ENCODE measurements around the gene EIF2S2.

Gene EIF2S2

DNA sequence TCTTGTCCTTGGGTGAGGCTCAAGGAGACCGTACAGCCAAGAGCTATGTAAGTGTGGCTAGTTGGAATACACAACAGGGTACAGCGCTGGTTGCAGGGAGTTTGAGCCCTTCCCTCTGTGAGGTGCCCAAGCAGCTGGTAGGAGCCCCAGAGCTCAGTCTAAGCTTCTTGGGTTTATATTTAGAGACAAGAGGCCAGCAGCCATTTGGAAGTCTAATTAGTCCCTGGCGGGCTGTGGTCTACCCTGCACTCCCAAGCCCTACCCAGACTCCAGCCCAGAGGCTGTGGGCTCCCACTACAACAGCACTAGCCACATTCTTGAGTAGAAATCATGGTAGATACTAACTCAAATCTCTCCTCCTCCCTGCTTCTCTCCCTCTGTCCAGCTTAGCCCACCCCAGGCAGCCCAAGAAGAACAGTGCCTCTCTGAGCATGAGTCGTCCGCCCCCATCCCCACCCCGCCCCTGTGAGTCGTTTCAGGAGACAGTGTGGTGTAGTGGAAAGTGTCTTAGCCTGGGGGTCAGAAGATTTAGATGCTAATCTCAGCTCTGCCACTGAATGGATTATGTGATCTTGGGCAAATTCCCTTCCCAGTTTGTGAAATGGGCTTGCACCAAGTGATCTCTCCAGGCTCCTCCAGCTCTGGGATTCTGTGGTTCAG, 37.8 kb downstream of the EIF2S2 start:
- no peak overlapping the region for H3K4me3 ChIP-seq (ENCODE audit: control insufficient read depth in 1 of 7, extremely low read depth in 1 of 7, insufficient read depth in 4 of 7, low read depth in 2 of 7, low read length in 6 of 7)
- H3K27ac ChIP-seq (ENCODE audit: insufficient read depth in 1 of 2, low read depth in 1 of 2, low read length in 2 of 2, poor library complexity in 1 of 2, severe bottlenecking in 2 of 2) = no peak overlapping the region
- H3K4me1 ChIP-seq (ENCODE audit: control extremely low read depth in 1 of 4, control insufficient read depth in 4 of 4, insufficient read depth in 4 of 4, low read length in 3 of 4) = peaks cover 0 to 3% (median 1%) of the 10 kb centered on the region in 4 experiments
- no peaks in the 10 kb centered on the region for H3K9me3 ChIP-seq (ENCODE audit: control extremely low read depth in 1 of 5, control insufficient read depth in 4 of 5, insufficient read depth in 2 of 5, low read depth in 1 of 5, low read length in 4 of 5)
- 100% methylated on average over 2 of the region's 7 CpGs for WGBS (ENCODE audit: insufficient coverage)
- DNase-seq = no peak
- POLR2A ChIA-PET = no interaction called here
- no peaks in the 10 kb centered on the region for H3K27me3 ChIP-seq (replicated peaks in 2 of 5; ENCODE audit: control insufficient read depth in 4 of 5, insufficient read depth in 5 of 5, low read length in 4 of 5)
- CTCF ChIA-PET = interaction anchor here (0.9 to 1.5 kb wide), 5 partner anchors 19 to 282 kb away, joined by 3 to 4 read pairs (median 3); no protein-coding TSS in a partner anchor
- H3K36me3 ChIP-seq (ENCODE audit: control insufficient read depth in 4 of 4, insufficient read depth in 4 of 4, low read length in 3 of 4) = peaks cover 14 to 76% (median 57%) of the 10 kb centered on the region in 4 experiments

DNA sequence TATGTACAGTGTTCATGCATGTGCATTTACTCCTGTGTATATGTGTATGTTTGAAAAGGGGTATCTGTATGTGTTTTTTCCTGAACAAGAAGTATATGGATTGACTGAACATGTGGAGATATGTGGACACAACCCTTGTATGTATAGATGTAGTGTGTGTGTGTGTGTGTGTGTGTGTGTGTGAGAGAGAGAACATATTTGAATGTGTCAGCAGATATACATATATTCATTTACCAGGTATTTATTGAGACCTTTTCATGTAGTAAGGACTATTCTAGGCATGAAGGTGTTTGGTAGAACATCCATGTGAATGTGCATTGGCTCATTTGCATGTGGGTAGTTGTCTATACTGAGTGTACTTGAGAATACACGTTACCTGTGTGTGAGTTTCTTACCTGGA, 39.3 kb downstream of the EIF2S2 start:
- no peak for DNase-seq
- no peaks in the 10 kb centered on the region for H3K9me3 ChIP-seq (ENCODE audit: control extremely low read depth in 1 of 5, control insufficient read depth in 4 of 5, insufficient read depth in 2 of 5, low read depth in 1 of 5, low read length in 4 of 5)

DNA sequence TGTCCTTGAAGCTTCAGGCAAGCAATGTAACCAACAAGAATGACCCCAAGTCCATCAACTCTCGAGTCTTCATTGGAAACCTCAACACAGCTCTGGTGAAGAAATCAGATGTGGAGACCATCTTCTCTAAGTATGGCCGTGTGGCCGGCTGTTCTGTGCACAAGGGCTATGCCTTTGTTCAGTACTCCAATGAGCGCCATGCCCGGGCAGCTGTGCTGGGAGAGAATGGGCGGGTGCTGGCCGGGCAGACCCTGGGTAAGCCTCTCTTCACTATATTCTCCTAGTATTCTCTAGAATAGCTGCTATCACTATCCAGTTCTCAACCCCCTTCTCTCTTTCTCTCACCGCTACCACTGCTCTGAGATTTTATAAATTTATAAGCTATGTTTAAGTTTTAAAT, 40.0 kb downstream of the EIF2S2 start:
- POLR2A ChIA-PET = no interaction called here
- H3K27me3 ChIP-seq (replicated peaks in 2 of 5; ENCODE audit: control insufficient read depth in 4 of 5, insufficient read depth in 5 of 5, low read length in 4 of 5) = no peaks in the 10 kb centered on the region
- H3K4me3 ChIP-seq (ENCODE audit: control insufficient read depth in 1 of 7, extremely low read depth in 1 of 7, insufficient read depth in 4 of 7, low read depth in 2 of 7, low read length in 6 of 7) = no peak overlapping the region
- WGBS (ENCODE audit: insufficient coverage) = 100% methylated on average over 5 of the region's 8 CpGs
- DNase-seq = no peak
- peaks cover 8 to 55% (median 40%) of the 10 kb centered on the region in 4 experiments for H3K36me3 ChIP-seq (ENCODE audit: control insufficient read depth in 4 of 4, insufficient read depth in 4 of 4, low read length in 3 of 4)
- CTCF ChIA-PET = interaction anchor here (0.8 to 5.8 kb wide), 5 partner anchors 10 to 279 kb away, joined by 3 to 53 read pairs (median 5); no protein-coding TSS in a partner anchor
- no peaks in the 10 kb centered on the region for H3K9me3 ChIP-seq (ENCODE audit: control extremely low read depth in 1 of 5, control insufficient read depth in 4 of 5, insufficient read depth in 2 of 5, low read depth in 1 of 5, low read length in 4 of 5)
- no peak overlapping the region for H3K27ac ChIP-seq (ENCODE audit: insufficient read depth in 1 of 2, low read depth in 1 of 2, low read length in 2 of 2, poor library complexity in 1 of 2, severe bottlenecking in 2 of 2)
- peaks cover 0 to 9% (median 4%) of the 10 kb centered on the region in 4 experiments for H3K4me1 ChIP-seq (ENCODE audit: control extremely low read depth in 1 of 4, control insufficient read depth in 4 of 4, insufficient read depth in 4 of 4, low read length in 3 of 4)

More for the DNA sequence above, 39.3 kb downstream of the EIF2S2 start:
- ChIA-PET CTCF (interaction anchor here (1.0 to 5.8 kb wide), 4 partner anchors 10 to 280 kb away, joined by 3 to 53 read pairs (median 7); no protein-coding TSS in a partner anchor), POLR2A (no interaction called here)
- Histone ChIP-seq H3K4me1 (ENCODE audit: control extremely low read depth in 1 of 4, control insufficient read depth in 4 of 4, insufficient read depth in 4 of 4, low read length in 3 of 4) (peaks cover 0 to 9% (median 4%) of the 10 kb centered on the region in 4 experiments), H3K36me3 (ENCODE audit: control insufficient read depth in 4 of 4, insufficient read depth in 4 of 4, low read length in 3 of 4) (peaks cover 8 to 62% (median 45%) of the 10 kb centered on the region in 4 experiments), H3K4me3 (ENCODE audit: control insufficient read depth in 1 of 7, extremely low read depth in 1 of 7, insufficient read depth in 4 of 7, low read depth in 2 of 7, low read length in 6 of 7) (no peak overlapping the region), H3K27ac (ENCODE audit: insufficient read depth in 1 of 2, low read depth in 1 of 2, low read length in 2 of 2, poor library complexity in 1 of 2, severe bottlenecking in 2 of 2) (no peak overlapping the region), H3K27me3 (replicated peaks in 2 of 5; ENCODE audit: control insufficient read depth in 4 of 5, insufficient read depth in 5 of 5, low read length in 4 of 5) (no peaks in the 10 kb centered on the region)
- no CpG with 5 or more reads among the region's 1 CpG for WGBS (ENCODE audit: insufficient coverage)

DNA sequence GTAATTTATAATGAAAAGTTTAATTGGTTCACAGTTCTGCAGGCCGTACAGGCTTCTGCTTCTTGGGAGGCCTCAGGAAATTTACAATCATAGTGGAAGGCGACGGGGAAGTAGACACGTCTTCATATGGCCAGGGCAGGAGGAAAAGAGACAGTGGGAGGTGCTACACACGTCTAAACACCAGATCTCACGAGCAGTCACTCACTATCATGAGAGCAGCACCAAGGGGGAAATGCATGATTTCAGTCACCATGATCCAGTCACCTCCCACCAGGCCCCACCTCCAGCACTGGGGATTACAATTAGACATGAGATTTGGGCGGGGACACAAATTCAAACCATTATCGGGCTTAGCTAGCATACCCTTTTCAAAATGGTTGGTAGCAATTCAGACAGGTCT, 41.2 kb downstream of the EIF2S2 start:
- DNase-seq = no peak
- POLR2A ChIA-PET = no interaction called here
- Histone ChIP-seq H3K36me3 (ENCODE audit: control insufficient read depth in 4 of 4, insufficient read depth in 4 of 4, low read length in 3 of 4) (peaks cover 7 to 44% (median 32%) of the 10 kb centered on the region in 4 experiments), H3K4me1 (ENCODE audit: control extremely low read depth in 1 of 4, control insufficient read depth in 4 of 4, insufficient read depth in 4 of 4, low read length in 3 of 4) (peaks cover 0 to 9% (median 4%) of the 10 kb centered on the region in 4 experiments), H3K9me3 (ENCODE audit: control extremely low read depth in 1 of 5, control insufficient read depth in 4 of 5, insufficient read depth in 2 of 5, low read depth in 1 of 5, low read length in 4 of 5) (no peaks in the 10 kb centered on the region), H3K4me3 (ENCODE audit: control insufficient read depth in 1 of 7, extremely low read depth in 1 of 7, insufficient read depth in 4 of 7, low read depth in 2 of 7, low read length in 6 of 7) (no peak overlapping the region), H3K27ac (ENCODE audit: insufficient read depth in 1 of 2, low read depth in 1 of 2, low read length in 2 of 2, poor library complexity in 1 of 2, severe bottlenecking in 2 of 2) (no peak overlapping the region), H3K27me3 (replicated peaks in 2 of 5; ENCODE audit: control insufficient read depth in 4 of 5, insufficient read depth in 5 of 5, low read length in 4 of 5) (no peaks in the 10 kb centered on the region)
- WGBS (ENCODE audit: insufficient coverage) = 81% methylated on average over 4 of the region's 8 CpGs
- CTCF ChIA-PET = interaction anchor here (1.1 to 5.8 kb wide), 8 partner anchors 7 to 278 kb away, joined by 3 to 53 read pairs (median 10); no protein-coding TSS in a partner anchor

DNA sequence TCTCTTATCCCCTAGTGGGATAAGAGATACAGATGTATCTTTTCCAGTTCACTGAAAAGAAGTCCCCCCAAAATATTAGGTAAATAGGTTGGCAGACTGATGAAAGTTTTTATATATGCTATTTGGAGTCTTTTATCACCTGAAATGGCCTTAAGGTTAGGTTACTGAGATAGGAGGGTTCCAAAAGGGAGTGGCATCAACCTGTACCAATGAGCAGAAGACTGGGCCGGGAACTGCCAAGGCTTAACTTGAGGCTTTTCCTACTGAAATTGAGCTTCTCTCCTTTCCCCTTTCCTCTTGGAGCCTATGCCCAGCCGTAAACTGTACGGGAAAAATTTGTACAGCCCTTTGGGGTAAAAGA, 42.0 kb downstream of the EIF2S2 start:
- no peak for DNase-seq
- no peak overlapping the region for H3K27ac ChIP-seq (ENCODE audit: insufficient read depth in 1 of 2, low read depth in 1 of 2, low read length in 2 of 2, poor library complexity in 1 of 2, severe bottlenecking in 2 of 2)
- CTCF ChIA-PET = interaction anchor here (0.7 to 5.8 kb wide), 24 partner anchors 8 to 277 kb away, joined by 3 to 53 read pairs (median 4); no protein-coding TSS in a partner anchor
- WGBS (ENCODE audit: insufficient coverage) = no CpG with 5 or more reads among the region's 3 CpGs
- H3K4me1 ChIP-seq (ENCODE audit: control extremely low read depth in 1 of 4, control insufficient read depth in 4 of 4, insufficient read depth in 4 of 4, low read length in 3 of 4) = peaks cover 0 to 9% (median 4%) of the 10 kb centered on the region in 4 experiments
- peaks cover 6 to 44% (median 29%) of the 10 kb centered on the region in 4 experiments for H3K36me3 ChIP-seq (ENCODE audit: control insufficient read depth in 4 of 4, insufficient read depth in 4 of 4, low read length in 3 of 4)
- no peak overlapping the region for H3K4me3 ChIP-seq (ENCODE audit: control insufficient read depth in 1 of 7, extremely low read depth in 1 of 7, insufficient read depth in 4 of 7, low read depth in 2 of 7, low read length in 6 of 7)
- no peaks in the 10 kb centered on the region for H3K9me3 ChIP-seq (ENCODE audit: control extremely low read depth in 1 of 5, control insufficient read depth in 4 of 5, insufficient read depth in 2 of 5, low read depth in 1 of 5, low read length in 4 of 5)
- POLR2A ChIA-PET = no interaction called here
- no peaks in the 10 kb centered on the region for H3K27me3 ChIP-seq (replicated peaks in 2 of 5; ENCODE audit: control insufficient read depth in 4 of 5, insufficient read depth in 5 of 5, low read length in 4 of 5)

DNA sequence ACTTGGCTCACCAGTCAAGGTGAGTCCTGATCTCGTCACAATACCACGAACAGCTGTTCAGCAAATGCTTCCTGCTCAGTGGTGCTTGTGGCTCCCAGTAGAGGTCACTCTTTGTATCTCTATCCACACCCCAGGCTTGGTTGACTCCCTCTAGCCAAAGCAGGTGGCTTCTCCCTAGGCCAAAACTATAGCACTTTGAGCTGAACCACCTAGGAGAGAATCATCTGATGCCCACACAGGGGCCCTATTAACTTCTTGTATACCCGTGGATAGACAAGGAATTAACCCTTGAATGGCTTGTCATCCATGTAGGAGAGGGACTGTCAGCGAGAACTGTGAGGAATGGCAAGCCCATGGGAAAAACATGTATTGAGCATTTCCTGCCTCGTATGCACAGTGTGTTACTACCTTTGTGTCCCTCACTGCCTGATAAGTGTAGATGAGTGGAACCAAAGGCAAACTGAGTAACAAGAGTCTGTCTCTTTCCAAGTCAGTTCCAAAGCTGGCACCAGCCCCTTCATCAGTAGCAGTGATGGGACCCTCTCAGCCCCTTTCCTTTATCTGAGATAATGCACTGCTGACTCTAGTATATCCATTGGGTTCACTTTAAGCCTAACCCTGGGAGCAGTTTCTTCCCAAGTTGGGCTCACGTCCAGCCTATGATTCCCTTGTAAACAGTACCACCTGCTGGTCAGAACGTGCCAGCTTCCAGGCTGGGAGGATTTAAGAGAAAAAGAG, 42.5 kb downstream of the EIF2S2 start:
- DNase-seq = peak; percentile 72 to 82 (median 80)
- 25% methylated on average over 5 of the region's 7 CpGs for WGBS (ENCODE audit: insufficient coverage)
- CTCF ChIA-PET = interaction anchor here (0.6 to 5.8 kb wide), 35 partner anchors 9 to 277 kb away, joined by 3 to 53 read pairs (median 4); no protein-coding TSS in a partner anchor
- H3K4me1 ChIP-seq (ENCODE audit: control extremely low read depth in 1 of 4, control insufficient read depth in 4 of 4, insufficient read depth in 4 of 4, low read length in 3 of 4) = peaks cover 0 to 9% (median 4%) of the 10 kb centered on the region in 4 experiments
- no peaks in the 10 kb centered on the region for H3K27me3 ChIP-seq (replicated peaks in 2 of 5; ENCODE audit: control insufficient read depth in 4 of 5, insufficient read depth in 5 of 5, low read length in 4 of 5)
- POLR2A ChIA-PET = no interaction called here
- H3K36me3 ChIP-seq (ENCODE audit: control insufficient read depth in 4 of 4, insufficient read depth in 4 of 4, low read length in 3 of 4) = peaks cover 6 to 42% (median 27%) of the 10 kb centered on the region in 4 experiments
- no peak overlapping the region for H3K4me3 ChIP-seq (ENCODE audit: control insufficient read depth in 1 of 7, extremely low read depth in 1 of 7, insufficient read depth in 4 of 7, low read depth in 2 of 7, low read length in 6 of 7)
- no peaks in the 10 kb centered on the region for H3K9me3 ChIP-seq (ENCODE audit: control extremely low read depth in 1 of 5, control insufficient read depth in 4 of 5, insufficient read depth in 2 of 5, low read depth in 1 of 5, low read length in 4 of 5)
- peak overlapping the region in 1 of 2 experiments; percentile 17 for H3K27ac ChIP-seq (ENCODE audit: insufficient read depth in 1 of 2, low read depth in 1 of 2, low read length in 2 of 2, poor library complexity in 1 of 2, severe bottlenecking in 2 of 2)
